ENCODE results near the gene DDX10. TPM values are rescaled to one million over a fixed set of nuclear protein-coding genes. Genes with fewer than 3 reads are reported as not detected.

Gene DDX10
- total and polyA plus RNA-seq, 2 of the 8 experiments (the other 6 are each of a cell fraction or from before 2014, with no cell fraction given), result 49.2 to 52.2 TPM

- TF ChIP-seq TCF12 (IDR thresholded peaks at IDR 0.05; ENCODE audit: low read depth, low read length) (no peak), RXRA (IDR thresholded peaks at IDR 0.05; ENCODE audit: insufficient read depth, low read depth, low read length) (no peak), BACH1 (IDR thresholded peaks at IDR 0.05; ENCODE audit: low read length) (no peak)
Measured at GRCh38 chr11:108780119-108780518, 115.2 kb downstream of the DDX10 start (continued).

Measured in H1 (cell line).